ENCODE results near the gene CTXN1.

Gene CTXN1

DNA sequence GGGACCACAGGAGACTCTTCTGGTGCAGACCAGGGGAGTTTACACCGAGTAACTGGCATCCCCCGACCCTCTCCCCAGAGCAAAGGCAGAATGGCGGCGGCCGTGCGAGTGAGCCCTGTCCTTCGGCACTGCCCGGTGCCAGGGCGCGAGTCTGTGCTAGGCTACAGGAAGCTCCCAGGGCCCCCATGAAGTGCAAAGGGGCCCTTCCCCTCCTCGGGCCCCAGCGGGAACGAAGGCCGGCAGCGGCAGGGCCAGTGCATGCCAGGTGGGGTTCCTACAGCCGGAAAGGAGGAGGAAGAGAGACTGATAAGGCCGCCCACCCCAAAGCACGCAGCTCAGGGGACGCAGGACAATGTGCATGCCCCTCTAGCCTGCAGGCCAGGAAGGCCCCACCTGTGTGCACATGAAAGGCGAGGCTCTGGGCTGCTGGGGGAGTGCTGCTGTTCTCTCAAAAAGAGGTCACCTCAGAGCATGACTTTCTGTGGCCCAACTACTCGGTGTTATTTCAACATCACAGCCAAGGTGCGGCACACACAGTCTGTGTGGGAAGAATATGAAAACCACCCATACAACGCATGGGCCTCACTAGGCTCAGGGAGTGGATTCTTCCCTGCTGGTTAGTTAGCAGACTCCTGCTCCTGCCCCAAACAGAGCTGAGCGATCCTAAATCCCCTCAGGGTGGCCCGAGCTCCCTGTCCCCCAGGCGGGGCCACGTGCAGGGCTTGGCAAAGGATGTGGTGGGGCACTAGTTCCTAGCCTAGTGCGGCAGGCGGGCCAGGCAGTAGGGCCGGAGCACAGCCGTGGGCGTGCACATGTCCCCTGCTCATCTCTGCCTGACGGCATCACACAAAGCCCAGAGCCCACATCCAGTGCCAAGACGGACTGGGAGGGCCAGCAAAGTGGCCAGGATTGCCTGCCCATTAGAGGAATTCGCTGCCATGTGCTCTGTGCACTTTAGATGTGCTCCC lies 45.9 kb upstream of the CTXN1 start:
- Histone ChIP-seq H3K4me3 (IDR thresholded peaks at IDR 0.05; ENCODE audit: insufficient read depth, low read depth, low read length) (no peak overlapping the region), H3K4me2 (no peak overlapping the region), H3K4me1 (ENCODE audit: low read depth, poor library complexity, severe bottlenecking) (no peaks in the 10 kb centered on the region), H3K27me3 (ENCODE audit: insufficient read depth, low read depth) (no peaks in the 10 kb centered on the region), H3K79me2 (ENCODE audit: insufficient read depth, low read depth) (no peaks in the 10 kb centered on the region), H4K20me1 (ENCODE audit: insufficient read depth) (no peaks in the 10 kb centered on the region), H3K9ac (no peak overlapping the region), H2AFZ (ENCODE audit: low read depth) (no peak overlapping the region), H3K27ac (no peak overlapping the region), H3K36me3 (ENCODE audit: insufficient read depth) (no peaks in the 10 kb centered on the region)
- no peak for TF ChIP-seq CTCF (conservative IDR thresholded peaks at IDR 0.05; ENCODE audit: low read depth, low read length)

DNA sequence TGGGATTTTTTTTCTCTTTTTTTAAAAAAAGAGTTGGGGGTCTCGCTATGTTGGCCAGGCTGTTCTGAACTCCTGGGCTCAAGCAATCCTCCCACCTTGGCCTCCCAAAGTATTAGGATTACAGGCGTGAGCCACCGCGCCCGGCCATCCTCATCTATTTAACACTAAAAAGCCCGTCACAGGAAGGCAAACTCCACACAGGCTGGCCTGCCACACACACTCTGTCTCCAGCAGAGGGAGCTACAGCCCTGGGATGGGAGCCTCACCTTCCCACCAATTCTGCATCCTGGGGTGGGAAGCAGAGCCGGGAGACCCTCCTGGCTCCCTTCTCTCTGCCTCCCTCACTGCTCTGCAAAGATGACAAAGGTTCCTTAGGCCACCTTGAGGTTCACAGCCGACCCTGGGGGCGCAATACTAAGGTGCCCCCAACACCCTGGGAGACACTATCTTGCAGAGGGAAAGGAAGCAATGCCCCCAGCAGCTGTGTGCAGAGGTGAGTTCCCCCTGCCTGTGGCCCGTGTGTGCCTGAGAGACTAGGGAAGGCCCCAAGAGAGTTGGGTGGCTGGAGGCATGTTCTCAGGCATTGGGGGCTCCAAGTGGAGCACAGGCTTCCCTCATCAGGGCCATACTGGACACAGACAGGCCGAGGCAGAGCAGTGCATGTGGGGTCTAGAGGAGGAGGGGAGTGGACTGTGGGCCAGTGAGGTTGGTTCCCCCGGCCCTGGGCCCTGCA lies 44.9 kb upstream of the CTXN1 start:
- no peak overlapping the region for H3K9ac ChIP-seq
- H3K27ac ChIP-seq, result no peak overlapping the region

GRCh38 chr19:7969555-7969939 lies 43.6 kb upstream of the CTXN1 start:
- Histone ChIP-seq H3K27ac (no peak overlapping the region), H3K36me3 (ENCODE audit: insufficient read depth) (no peaks in the 10 kb centered on the region), H2AFZ (ENCODE audit: low read depth) (no peak overlapping the region), H3K4me1 (ENCODE audit: low read depth, poor library complexity, severe bottlenecking) (no peaks in the 10 kb centered on the region), H3K9ac (no peak overlapping the region), H3K27me3 (ENCODE audit: insufficient read depth, low read depth) (no peaks in the 10 kb centered on the region), H3K4me3 (IDR thresholded peaks at IDR 0.05; ENCODE audit: insufficient read depth, low read depth, low read length) (no peak overlapping the region), H3K4me2 (no peak overlapping the region), H3K79me2 (ENCODE audit: insufficient read depth, low read depth) (no peaks in the 10 kb centered on the region), H4K20me1 (ENCODE audit: insufficient read depth) (no peaks in the 10 kb centered on the region)
- TF ChIP-seq CTCF (conservative IDR thresholded peaks at IDR 0.05; ENCODE audit: low read depth, low read length), result no peak

More for the DNA sequence above, 44.9 kb upstream of the CTXN1 start:
- H3K4me3 ChIP-seq (IDR thresholded peaks at IDR 0.05; ENCODE audit: insufficient read depth, low read depth, low read length), result no peak overlapping the region
- H3K4me2 ChIP-seq, result no peak overlapping the region
- peak; percentile 74 for TF ChIP-seq CTCF (conservative IDR thresholded peaks at IDR 0.05; ENCODE audit: low read depth, low read length)
- no peaks in the 10 kb centered on the region for H3K27me3 ChIP-seq (ENCODE audit: insufficient read depth, low read depth)
- H3K4me1 ChIP-seq (ENCODE audit: low read depth, poor library complexity, severe bottlenecking), result no peaks in the 10 kb centered on the region
- no peak overlapping the region for H2AFZ ChIP-seq (ENCODE audit: low read depth)
- H3K79me2 ChIP-seq (ENCODE audit: insufficient read depth, low read depth), result no peaks in the 10 kb centered on the region
- H3K36me3 ChIP-seq (ENCODE audit: insufficient read depth), result no peaks in the 10 kb centered on the region
- H4K20me1 ChIP-seq (ENCODE audit: insufficient read depth), result no peaks in the 10 kb centered on the region

DNA sequence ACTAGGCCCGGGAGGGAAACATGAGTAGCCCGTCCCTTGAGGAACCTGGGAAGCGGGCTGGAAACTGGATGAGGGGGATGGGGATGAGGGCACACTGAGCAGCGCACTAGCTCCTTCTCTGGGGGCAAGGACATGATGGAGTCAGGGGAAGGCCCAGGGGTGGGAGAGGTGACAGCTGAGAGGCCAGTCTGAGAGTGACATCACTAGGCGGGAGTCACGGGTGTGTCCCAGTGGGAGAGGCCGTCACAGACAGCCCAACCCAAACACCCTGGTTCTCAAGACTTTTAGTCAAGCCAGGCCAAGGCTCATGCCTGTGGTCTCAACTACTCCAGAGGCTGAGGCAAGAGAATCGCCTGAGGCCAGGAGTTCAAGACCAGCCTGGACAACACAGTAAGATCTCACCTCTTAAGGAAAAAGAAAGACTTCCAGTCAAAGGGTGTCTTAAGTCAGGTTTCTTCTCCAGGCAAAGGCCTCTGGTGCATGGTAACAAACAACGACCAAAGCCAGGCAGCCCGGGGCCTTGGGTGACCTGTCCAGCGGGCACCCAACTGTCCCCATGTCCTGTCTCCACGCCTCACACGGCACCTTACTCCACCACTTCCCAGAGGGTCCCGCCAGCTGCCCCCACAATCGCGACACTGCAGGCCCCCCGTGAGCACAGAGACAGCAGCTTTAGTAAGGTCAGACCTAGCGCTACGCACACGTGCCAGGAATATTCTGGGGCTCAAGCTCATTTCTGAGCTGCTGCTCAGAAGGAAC lies 43.0 kb upstream of the CTXN1 start:
- H4K20me1 ChIP-seq (ENCODE audit: insufficient read depth), result no peaks in the 10 kb centered on the region
- no peaks in the 10 kb centered on the region for H3K36me3 ChIP-seq (ENCODE audit: insufficient read depth)
- no peaks in the 10 kb centered on the region for H3K79me2 ChIP-seq (ENCODE audit: insufficient read depth, low read depth)
- H3K4me3 ChIP-seq (IDR thresholded peaks at IDR 0.05; ENCODE audit: insufficient read depth, low read depth, low read length), result no peak overlapping the region
- TF ChIP-seq CTCF (conservative IDR thresholded peaks at IDR 0.05; ENCODE audit: low read depth, low read length), result no peak
- H3K9ac ChIP-seq, result no peak overlapping the region
- H3K27ac ChIP-seq, result no peak overlapping the region
- H2AFZ ChIP-seq (ENCODE audit: low read depth), result no peak overlapping the region
- H3K4me1 ChIP-seq (ENCODE audit: low read depth, poor library complexity, severe bottlenecking), result no peaks in the 10 kb centered on the region
- H3K27me3 ChIP-seq (ENCODE audit: insufficient read depth, low read depth), result no peaks in the 10 kb centered on the region
- no peak overlapping the region for H3K4me2 ChIP-seq
